ENCODE measurements around the gene NLGN1.

DNA sequence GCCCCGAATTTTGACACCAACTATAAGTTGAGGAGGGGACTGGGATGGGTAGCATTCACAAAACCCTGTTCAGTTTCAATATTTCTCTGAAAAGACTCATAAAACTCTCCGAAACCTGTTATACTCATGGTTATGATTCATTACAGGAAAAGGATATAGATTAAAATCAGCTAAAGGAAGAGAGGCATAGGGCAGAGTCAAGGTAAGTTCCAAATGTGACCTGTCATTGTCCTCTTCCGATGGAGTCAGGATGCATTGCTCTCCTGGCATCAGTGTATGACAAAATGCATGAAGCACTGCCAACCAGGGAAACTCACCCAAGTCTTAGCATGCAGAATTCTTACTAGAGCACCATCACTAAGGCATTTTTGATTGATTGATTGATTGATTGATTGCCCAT is 936.6 kb downstream of the NLGN1 start:
- TF ChIP-seq POLR2AphosphoS5 (IDR thresholded peaks at IDR 0.05) (no peak), POLR2A (IDR thresholded peaks at IDR 0.05; ENCODE audit: low read depth) (no peak)
- TF ChIP-seq, protein P1, sequence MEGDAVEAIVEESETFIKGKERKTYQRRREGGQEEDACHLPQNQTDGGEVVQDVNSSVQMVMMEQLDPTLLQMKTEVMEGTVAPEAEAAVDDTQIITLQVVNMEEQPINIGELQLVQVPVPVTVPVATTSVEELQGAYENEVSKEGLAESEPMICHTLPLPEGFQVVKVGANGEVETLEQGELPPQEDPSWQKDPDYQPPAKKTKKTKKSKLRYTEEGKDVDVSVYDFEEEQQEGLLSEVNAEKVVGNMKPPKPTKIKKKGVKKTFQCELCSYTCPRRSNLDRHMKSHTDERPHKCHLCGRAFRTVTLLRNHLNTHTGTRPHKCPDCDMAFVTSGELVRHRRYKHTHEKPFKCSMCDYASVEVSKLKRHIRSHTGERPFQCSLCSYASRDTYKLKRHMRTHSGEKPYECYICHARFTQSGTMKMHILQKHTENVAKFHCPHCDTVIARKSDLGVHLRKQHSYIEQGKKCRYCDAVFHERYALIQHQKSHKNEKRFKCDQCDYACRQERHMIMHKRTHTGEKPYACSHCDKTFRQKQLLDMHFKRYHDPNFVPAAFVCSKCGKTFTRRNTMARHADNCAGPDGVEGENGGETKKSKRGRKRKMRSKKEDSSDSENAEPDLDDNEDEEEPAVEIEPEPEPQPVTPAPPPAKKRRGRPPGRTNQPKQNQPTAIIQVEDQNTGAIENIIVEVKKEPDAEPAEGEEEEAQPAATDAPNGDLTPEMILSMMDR (IDR thresholded peaks at IDR 0.05), result no peak
